ENCODE data around the gene WSB2. TPM values are rescaled to one million over a fixed set of nuclear protein-coding genes. Genes with fewer than 3 reads are reported as not detected.
A peak's percentile ranks its signal among the peaks of the same experiment; 100 is the strongest.

WSB2 gene
- total and polyA plus RNA-seq, 10 of the 15 experiments (the other 5 are each of a cell fraction or from before 2014, with no cell fraction given), result 18.3 to 82.6 (median 43.7) TPM

GRCh38 chr12:118033902-118034301 lies 27.1 kb downstream of the WSB2 start:
- no TSS peak for BruUV-seq (replicated peaks)
- ATAC-seq, result no peak
- no peak for DNase-seq (ENCODE audit: low read depth, low spot score)
- ChIA-PET SMC1A (ENCODE audit: uncharacterized antibody, unreplicated experiment) (interaction anchor here (0.9 to 5.4 kb wide), 6 partner anchors 14 to 184 kb away, joined by 3 to 64 read pairs (median 6); partner anchors contain the start of gene RFC5), CTCF (interaction anchor here (1.0 to 7.5 kb wide), 8 partner anchors 17 to 184 kb away, joined by 3 to 111 read pairs (median 4); partner anchors contain the start of gene RFC5), RAD21 (ENCODE audit: unreplicated experiment) (interaction anchor here (0.6 to 2.7 kb wide), 5 partner anchors 21 to 159 kb away, joined by 3 to 24 read pairs (median 7); no protein-coding TSS in a partner anchor), POLR2A (interaction anchor here (0.7 to 2.2 kb wide), 5 partner anchors 12 to 159 kb away, joined by 3 to 6 read pairs (median 4); partner anchors contain the start of gene WSB2)
- H2AFZ ChIP-seq (ENCODE audit: control insufficient read depth, low read depth, low read length), result no peak overlapping the region
- peak overlapping the region; percentile 1; the same call in 1 of the 2 replicates for H3K27ac ChIP-seq (ENCODE audit: control insufficient read depth, insufficient read depth)
- no peak for FAIRE-seq
- WGBS (ENCODE audit: insufficient coverage, insufficient replicate concordance, low lambda C conversion rate, missing lambda C conversion rate), result 94% methylated on average over 5 of the region's 5 CpGs
- H3K9me3 ChIP-seq (replicated peaks; ENCODE audit: control insufficient read depth, insufficient read depth, low read length), result peaks cover 6% of the 10 kb centered on the region; the same call in 2 of the 3 replicates
- H3K9ac ChIP-seq (ENCODE audit: control insufficient read depth, insufficient read depth, low read length), result no peak overlapping the region
- H4K20me1 ChIP-seq (ENCODE audit: control insufficient read depth, insufficient read depth), result no peaks in the 10 kb centered on the region
- H3K27me3 ChIP-seq (replicated peaks in 1 of 2; ENCODE audit: control insufficient read depth in 2 of 2, insufficient read depth in 2 of 2, low read length in 1 of 2), result no peaks in the 10 kb centered on the region
- peaks cover 16 to 54% of the 10 kb centered on the region in 2 experiments for H3K36me3 ChIP-seq (ENCODE audit: control insufficient read depth in 2 of 2, insufficient read depth in 2 of 2, low read length in 1 of 2)
- intact Hi-C loops (cut with micrococcal nuclease; ENCODE audit: unreplicated experiment), result loop anchor here (2.0 kb wide), 1 partner anchor 159 kb away; no protein-coding TSS in a partner anchor
- TF ChIP-seq MLLT1 (IDR thresholded peaks at IDR 0.05), result no peak
- TF ChIP-seq SMC3 (IDR thresholded peaks at IDR 0.05; ENCODE audit: borderline replicate concordance, low read length), result no peak
- TF ChIP-seq USF2 (IDR thresholded peaks at IDR 0.05; ENCODE audit: borderline replicate concordance, low read depth, low read length), result no peak
- no peak for TF ChIP-seq ESRRA (IDR thresholded peaks at IDR 0.05; ENCODE audit: low read length)
- TF ChIP-seq CBX3 (IDR thresholded peaks at IDR 0.05; ENCODE audit: borderline replicate concordance, low read depth), result no peak
- TF ChIP-seq NFXL1 (IDR thresholded peaks at IDR 0.05; ENCODE audit: borderline replicate concordance), result no peak
- TF ChIP-seq HDAC2 (IDR thresholded peaks at IDR 0.05), result no peak
- no peak for TF ChIP-seq STAT3 (IDR thresholded peaks at IDR 0.05; ENCODE audit: low read depth, low read length)
- H3K4me1 ChIP-seq (ENCODE audit: control insufficient read depth, insufficient read depth, low read length), result peaks cover 29% of the 10 kb centered on the region
- no peaks in the 10 kb centered on the region for H3K79me2 ChIP-seq (ENCODE audit: control insufficient read depth, insufficient read depth, low read length)
- H3K4me2 ChIP-seq (ENCODE audit: control insufficient read depth, insufficient read depth), result no peak overlapping the region
- H3K4me3 ChIP-seq, result no peak overlapping the region
- in situ Hi-C loops (cut with MboI), result no loop called here
